Hepatocyte (in vitro differentiated cells): Measurements from ENCODE around the gene FAM20A. TPM values are rescaled to one million over a fixed set of nuclear protein-coding genes. Genes with fewer than 3 reads are reported as not detected.

Experiments used
- DNase-seq: peaks from one replicate; pipeline ENCODE4 v3.0.0-alpha.2; 2016; ENCODE audit warnings: low spot score
- H2AFZ ChIP-seq: fragments of 200-600 bp; sonication (generic); 2 replicates; pipeline ENCODE4 v1.6.0; 2016; ENCODE audit warnings: antibody characterized with exemption, mild to moderate bottlenecking
- H3K27ac ChIP-seq: fragments of 200-600 bp; sonication (generic); 2 replicates; pipeline ENCODE4 v1.5.1; 2016; ENCODE audit warnings: mild to moderate bottlenecking
- H3K27me3 ChIP-seq: fragments of 200-600 bp; sonication (generic); 2 replicates; pipeline ENCODE4 v1.6.1; 2016
- H3K36me3 ChIP-seq: fragments of 200-600 bp; sonication (generic); replicated peaks from 2 replicates; pipeline ENCODE4 v1.5.1; 2016; ENCODE audit warnings: low read depth; ENCODE audit not compliant: insufficient read depth
- H3K4me1 ChIP-seq: fragments of 200-600 bp; sonication (generic); 2 replicates; pipeline ENCODE4 v1.5.1; 2016; ENCODE audit warnings: mild to moderate bottlenecking, moderate library complexity; ENCODE audit not compliant: insufficient read depth
- H3K4me2 ChIP-seq: fragments of 200-600 bp; sonication (generic); 2 replicates; pipeline ENCODE4 v1.6.0; 2016
- H3K4me3 ChIP-seq: fragments of 200-600 bp; sonication (generic); 2 replicates; pipeline ENCODE4 v1.5.1; 2016; ENCODE audit warnings: mild to moderate bottlenecking
- H3K79me2 ChIP-seq: fragments of 200-600 bp; sonication (generic); 2 replicates; pipeline ENCODE4 v1.6.0; 2017; ENCODE audit warnings: mild to moderate bottlenecking
- H3K9me2 ChIP-seq: fragments of 200-600 bp; sonication (generic); replicated peaks from 2 replicates; pipeline ENCODE4 v1.6.0; 2017; ENCODE audit warnings: mild to moderate bottlenecking; ENCODE audit not compliant: insufficient read depth
- H3K9me3 ChIP-seq: fragments of 200-600 bp; sonication (generic); 2 replicates; pipeline ENCODE4 v1.5.1; 2016; ENCODE audit warnings: low read depth, mild to moderate bottlenecking
- H4K20me1 ChIP-seq: fragments of 200-600 bp; sonication (generic); 2 replicates; pipeline ENCODE4 v1.6.0; 2016; ENCODE audit warnings: mild to moderate bottlenecking; ENCODE audit not compliant: insufficient read depth, poor library complexity, severe bottlenecking
- EZH2 ChIP-seq: fragments of 200-600 bp; sonication (generic); IDR thresholded peaks from 2 replicates; pipeline ENCODE4 v1.6.1; 2016; ENCODE audit warnings: antibody characterized with exemption, mild to moderate bottlenecking, borderline replicate concordance
- EZH2phosphoT487 ChIP-seq: fragments of 200-600 bp; sonication (generic); IDR thresholded peaks from one replicate; pipeline ENCODE4 v1.6.1; 2018; ENCODE audit warnings: antibody characterized with exemption, mild to moderate bottlenecking, low read depth, moderate library complexity; ENCODE audit not compliant: unreplicated experiment, severe bottlenecking
- WGBS: methylation state at CpG from one replicate; pipeline ENCODE4 v1.1.6; 2016; ENCODE audit warnings: low lambda C conversion rate; ENCODE audit errors: missing lambda C conversion rate; 5-methylcytosine and 5-hydroxymethylcytosine counted together
- polyA plus RNA-seq: library from polyadenylated mRNA; unstranded; fragments of >200 nt; fragmentation: Nextera tagmentation; extraction: Ambion mirVana; gene quantifications from 2 replicates; pipeline ENCODE4 v1.2.1, GENCODE V29; 2016
- total RNA-seq: library from RNA; depleted of rRNA; stranded (reverse); fragments of >200 nt; gene quantifications from 2 replicates; pipeline ENCODE4 v1.2.3, GENCODE V29; 2014
- TF ChIP-seq, protein P1 (sequence below): fragments of 200-600 bp; sonication (generic); IDR thresholded peaks from 2 replicates; pipeline ENCODE4 v1.5.1; 2016; ENCODE audit warnings: antibody characterized with exemption, mild to moderate bottlenecking; ENCODE audit not compliant: poor library complexity

The FAM20A gene
- 19.9 and 21.5 TPM in 2 replicates for total RNA-seq
- 39.7 and 41.1 TPM in 2 replicates for polyA plus RNA-seq

- Histone ChIP-seq H3K4me1 (peaks cover 15% of the 10 kb centered on the region), H3K4me3 (peak within 1 kb of the TSS; percentile 93), H3K4me2 (peak within 1 kb of the TSS; percentile 99), H3K9me2 (no peaks in the 10 kb centered on the region), H3K27ac (peak within 1 kb of the TSS; percentile 87), H3K36me3 (no peaks in the 10 kb centered on the region), H3K27me3 (peaks cover 6% of the 10 kb centered on the region), H3K79me2 (peaks cover 7% of the 10 kb centered on the region), H3K9me3 (no peaks in the 10 kb centered on the region), H4K20me1 (no peaks in the 10 kb centered on the region), H2AFZ (peak within 1 kb of the TSS; percentile 84)
- under 1% methylated on average over 21 of the region's 69 CpGs for WGBS
- DNase-seq: peak; percentile 79
- TF ChIP-seq EZH2phosphoT487 (no peak), EZH2 (peak; percentile 52)
- TF ChIP-seq, protein P1, sequence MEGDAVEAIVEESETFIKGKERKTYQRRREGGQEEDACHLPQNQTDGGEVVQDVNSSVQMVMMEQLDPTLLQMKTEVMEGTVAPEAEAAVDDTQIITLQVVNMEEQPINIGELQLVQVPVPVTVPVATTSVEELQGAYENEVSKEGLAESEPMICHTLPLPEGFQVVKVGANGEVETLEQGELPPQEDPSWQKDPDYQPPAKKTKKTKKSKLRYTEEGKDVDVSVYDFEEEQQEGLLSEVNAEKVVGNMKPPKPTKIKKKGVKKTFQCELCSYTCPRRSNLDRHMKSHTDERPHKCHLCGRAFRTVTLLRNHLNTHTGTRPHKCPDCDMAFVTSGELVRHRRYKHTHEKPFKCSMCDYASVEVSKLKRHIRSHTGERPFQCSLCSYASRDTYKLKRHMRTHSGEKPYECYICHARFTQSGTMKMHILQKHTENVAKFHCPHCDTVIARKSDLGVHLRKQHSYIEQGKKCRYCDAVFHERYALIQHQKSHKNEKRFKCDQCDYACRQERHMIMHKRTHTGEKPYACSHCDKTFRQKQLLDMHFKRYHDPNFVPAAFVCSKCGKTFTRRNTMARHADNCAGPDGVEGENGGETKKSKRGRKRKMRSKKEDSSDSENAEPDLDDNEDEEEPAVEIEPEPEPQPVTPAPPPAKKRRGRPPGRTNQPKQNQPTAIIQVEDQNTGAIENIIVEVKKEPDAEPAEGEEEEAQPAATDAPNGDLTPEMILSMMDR: no peak
These were observed at the start of gene FAM20A for GRCh38 chr17:68600931-68601564. TSS of gene FAM20A (minus strand) at chr17:68601367. CDS start at chr17:68600666, 701 bp downstream.

DNA sequence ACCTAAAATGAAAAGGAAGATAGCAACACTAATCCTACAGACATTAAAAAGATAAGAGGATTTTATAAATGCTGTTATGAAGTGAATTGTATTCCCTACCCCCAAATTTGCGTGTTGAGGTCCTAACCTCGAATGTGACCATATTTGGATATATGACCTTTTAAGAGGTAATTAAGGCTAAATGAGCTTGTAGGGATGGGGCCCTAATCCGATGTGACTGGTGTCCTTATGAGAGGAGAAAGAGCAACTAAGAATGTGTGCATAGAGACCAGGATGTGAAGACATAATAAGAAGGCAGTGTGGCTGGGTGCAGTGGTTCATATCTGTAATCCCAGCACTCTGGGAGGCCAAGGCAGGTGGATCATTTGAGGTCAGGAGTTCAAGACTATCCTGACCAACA lies 48.2 kb upstream of the FAM20A start:
- H3K79me2 ChIP-seq: no peaks in the 10 kb centered on the region
- H3K27me3 ChIP-seq: no peaks in the 10 kb centered on the region
- 90% methylated on average over 3 of the region's 3 CpGs for WGBS
- no peak overlapping the region for H3K4me3 ChIP-seq
- no peak overlapping the region for H3K4me2 ChIP-seq
- no peaks in the 10 kb centered on the region for H3K4me1 ChIP-seq
- H3K27ac ChIP-seq: no peak overlapping the region
- H3K36me3 ChIP-seq: no peaks in the 10 kb centered on the region
- H3K9me3 ChIP-seq: no peaks in the 10 kb centered on the region
- no peak for DNase-seq
- H3K9me2 ChIP-seq: no peaks in the 10 kb centered on the region
- no peak overlapping the region for H2AFZ ChIP-seq
- TF ChIP-seq, protein P1: no peak
- TF ChIP-seq EZH2 (no peak), EZH2phosphoT487 (no peak)
- H4K20me1 ChIP-seq: no peaks in the 10 kb centered on the region

- 57% methylated on average over 11 of the region's 11 CpGs for WGBS
- Histone ChIP-seq H3K36me3 (no peaks in the 10 kb centered on the region), H4K20me1 (no peaks in the 10 kb centered on the region), H3K9me3 (no peaks in the 10 kb centered on the region), H3K79me2 (no peaks in the 10 kb centered on the region), H3K9me2 (no peaks in the 10 kb centered on the region), H3K27me3 (peaks cover 6% of the 10 kb centered on the region), H3K4me2 (peak overlapping the region; percentile 47), H3K4me1 (no peaks in the 10 kb centered on the region), H3K27ac (peak overlapping the region; percentile 3), H2AFZ (no peak overlapping the region), H3K4me3 (no peak overlapping the region)
- no peak for DNase-seq
- TF ChIP-seq, protein P1: no peak
- TF ChIP-seq EZH2phosphoT487 (no peak), EZH2 (no peak)
These were observed 45.7 kb upstream of the FAM20A start for GRCh38 chr17:68646626-68647526.
